Pancreas (tissue), 10 donors: ENCODE measurements around the gene PPT2. TPM values are rescaled to one million over a fixed set of nuclear protein-coding genes. Genes with fewer than 3 reads are reported as not detected.
A peak's percentile ranks its signal among the peaks of the same experiment; 100 is the strongest.

Experiments used
- ATAC-seq, 4 donors: fragments of 200-7000 bp; cut with Tn5 transposase; one replicate each; pipeline versions ENCODE4 v1.8.0 to v1.9.1; 2020; ENCODE audit warnings: mild to moderate bottlenecking in 4 of 4, moderate library complexity in 4 of 4
- DNase-seq, 6 donors: peaks; one replicate each; pipeline ENCODE4 v3.0.0-alpha.2; 2020
- FAIRE-seq: peaks from 2 replicates; lab custom pipeline; 2012; peaks lifted over from hg19 to GRCh38; lab: Jason Lieb, UNC
- H3K27ac ChIP-seq, 4 donors: fragments of 200-600 bp; sonication (generic); 1 replicate in 3 of 4; 2 replicates in 1 of 4; pipeline versions ENCODE4 v1.5.0 to v1.8.0; 2020
- H3K27me3 ChIP-seq, 4 donors: fragments of 200-600 bp; one replicate each; pipeline ENCODE4 v1.8.0; 2021
- H3K36me3 ChIP-seq, 3 donors: fragments of 200-600 bp; sonication (generic) in 1 of 3; one replicate each; pipeline versions ENCODE4 v1.5.0 to v1.8.0; 2020 to 2021
- H3K4me1 ChIP-seq, 3 donors: fragments of 200-600 bp; one replicate each; pipeline ENCODE4 v1.8.0; 2021
- H3K4me3 ChIP-seq, 4 donors: fragments of 200-600 bp; sonication (generic) in 2 of 4; one replicate each; pipeline versions ENCODE4 v1.5.0 to v1.8.0; 2020 to 2021
- H3K9me3 ChIP-seq, 4 donors: fragments of 200-600 bp; one replicate each; pipeline ENCODE4 v1.8.0; 2021
- WGBS, 2 donors: extraction: QIAGEN DNeasy Blood & Tissue Kit; methylation state at CpG; one replicate each; pipeline ENCODE4 v1.1.7; 2013; 5-methylcytosine and 5-hydroxymethylcytosine counted together
- intact Hi-C, 3 donors: fragments of 100-400 bp; cut with DNase I; formaldehyde crosslinking; loops; one replicate each; pipeline versions ENCODE4 v1.11.1 to v1.14.2; 2022
- polyA plus RNA-seq, 2 donors: library from polyadenylated mRNA; stranded (reverse); fragments of 200-250 nt; gene quantifications; one replicate each; pipeline ENCODE4 v1.2.3, GENCODE V29; 2013
- total RNA-seq, 6 donors: library from RNA; stranded (reverse); fragmentation: NEBNext Ultra II Directional in 4 of 6; extraction: Animal tissue kit (Norgen Biotek cat#: 25700) in 4 of 6; gene quantifications; one replicate each; pipeline versions ENCODE4 v1.2.1 to v1.2.4, GENCODE V29; 2021 to 2023
- TF ChIP-seq, protein P1 (sequence below), 4 donors: fragments of 200-600 bp; sonication (generic) in 3 of 4; IDR thresholded peaks; one replicate each; pipeline versions ENCODE4 v1.5.0 to v1.8.0; 2021; ENCODE audit warnings: antibody characterized with exemption in 4 of 4
- donor health status: healthy with polysubstance abuse.
- donor health status: DM: no; HTN: no; CAD: no; lungs with moderate emphysema.
- donor health status: DM: no; HTN: no; CAD: no.
- donor health status: control.
- donor health status: control.
- donor health status: Bipolar disorder and iron deficiency.
- donor health status: DM: yes; HTN: yes; CAD: no.
- donor health status: DM: no; HTN: no; CAD: no.
- donor health status: DM: no; HTN: no; CAD: no.
- donor health status: DM: yes; HTN: yes; CAD: no.

PPT2 gene
- total and polyA plus RNA-seq, 8 donors = 5.6 to 13.9 (median 8.4) TPM

- Histone ChIP-seq H3K27me3 (no peaks in the 10 kb centered on the region), H3K27ac (peak overlapping the region in 1 of 4 donors; percentile 85), H3K4me1 (peaks cover 0 to 18% (median 6%) of the 10 kb centered on the region in 3 donors), H3K36me3 (no peaks in the 10 kb centered on the region), H3K9me3 (no peaks in the 10 kb centered on the region), H3K4me3 (no peak overlapping the region)
- DNase-seq = no peak
- intact Hi-C loops = no loop called here
- no peak for FAIRE-seq
- TF ChIP-seq, protein P1, sequence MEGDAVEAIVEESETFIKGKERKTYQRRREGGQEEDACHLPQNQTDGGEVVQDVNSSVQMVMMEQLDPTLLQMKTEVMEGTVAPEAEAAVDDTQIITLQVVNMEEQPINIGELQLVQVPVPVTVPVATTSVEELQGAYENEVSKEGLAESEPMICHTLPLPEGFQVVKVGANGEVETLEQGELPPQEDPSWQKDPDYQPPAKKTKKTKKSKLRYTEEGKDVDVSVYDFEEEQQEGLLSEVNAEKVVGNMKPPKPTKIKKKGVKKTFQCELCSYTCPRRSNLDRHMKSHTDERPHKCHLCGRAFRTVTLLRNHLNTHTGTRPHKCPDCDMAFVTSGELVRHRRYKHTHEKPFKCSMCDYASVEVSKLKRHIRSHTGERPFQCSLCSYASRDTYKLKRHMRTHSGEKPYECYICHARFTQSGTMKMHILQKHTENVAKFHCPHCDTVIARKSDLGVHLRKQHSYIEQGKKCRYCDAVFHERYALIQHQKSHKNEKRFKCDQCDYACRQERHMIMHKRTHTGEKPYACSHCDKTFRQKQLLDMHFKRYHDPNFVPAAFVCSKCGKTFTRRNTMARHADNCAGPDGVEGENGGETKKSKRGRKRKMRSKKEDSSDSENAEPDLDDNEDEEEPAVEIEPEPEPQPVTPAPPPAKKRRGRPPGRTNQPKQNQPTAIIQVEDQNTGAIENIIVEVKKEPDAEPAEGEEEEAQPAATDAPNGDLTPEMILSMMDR (IDR thresholded peaks at IDR 0.05) = no peak
- WGBS, 2 donors = 85 to 91% methylated on average over 4 of the region's 4 CpGs
- no peak for ATAC-seq
These were observed 40.4 kb downstream of the PPT2 start for GRCh38 chr6:32194388-32194787.

- Histone ChIP-seq H3K9me3 (no peaks in the 10 kb centered on the region), H3K27me3 (no peaks in the 10 kb centered on the region), H3K4me3 (peak overlapping the region in 2 of 4 donors; percentile 26 to 41), H3K36me3 (no peaks in the 10 kb centered on the region), H3K4me1 (peaks cover 0 to 18% (median 6%) of the 10 kb centered on the region in 3 donors), H3K27ac (peak overlapping the region; percentile 41 to 100 (median 92))
- TF ChIP-seq, protein P1 (IDR thresholded peaks at IDR 0.05) = no peak
- no peak for FAIRE-seq
- DNase-seq = peak in 1 of 6 donors; percentile 61
- 17% methylated on average over 15 of the region's 15 CpGs for WGBS, 2 donors
- intact Hi-C loops = no loop called here
- peak in 2 of 4 donors; percentile 5 to 8 for ATAC-seq
These were observed 41.1 kb downstream of the PPT2 start for GRCh38 chr6:32194825-32195651.

DNA sequence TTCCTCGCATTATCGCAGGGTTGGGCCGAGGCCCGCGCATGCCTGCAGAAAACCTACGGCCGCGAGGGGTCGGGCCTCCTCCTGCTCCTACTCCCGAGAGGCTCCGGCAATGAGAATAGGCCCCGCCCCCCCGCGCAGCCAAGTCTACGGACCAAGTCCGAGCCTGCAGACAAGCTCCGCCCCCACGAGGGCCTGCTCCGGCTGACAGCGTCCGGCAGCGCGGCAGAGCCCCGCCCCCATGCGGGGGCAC, 41.6 kb downstream of the PPT2 start:
- Histone ChIP-seq H3K27me3 (no peaks in the 10 kb centered on the region), H3K4me1 (peaks cover 0 to 18% (median 3%) of the 10 kb centered on the region in 3 donors), H3K36me3 (no peaks in the 10 kb centered on the region), H3K27ac (peak overlapping the region; percentile 99 to 100 (median 100)), H3K9me3 (no peaks in the 10 kb centered on the region), H3K4me3 (peak overlapping the region in 3 of 4 donors; percentile 58 to 83 (median 58))
- WGBS, 2 donors = 0 to 1% methylated on average over 25 of the region's 25 CpGs
- ATAC-seq (peak; percentile 86 to 93 (median 88)), DNase-seq (peak; percentile 100), FAIRE-seq (peak; percentile 88)
- TF ChIP-seq, protein P1 (IDR thresholded peaks at IDR 0.05) = peak; percentile 45 to 66 (median 57)
- intact Hi-C loops = no loop called here

DNA sequence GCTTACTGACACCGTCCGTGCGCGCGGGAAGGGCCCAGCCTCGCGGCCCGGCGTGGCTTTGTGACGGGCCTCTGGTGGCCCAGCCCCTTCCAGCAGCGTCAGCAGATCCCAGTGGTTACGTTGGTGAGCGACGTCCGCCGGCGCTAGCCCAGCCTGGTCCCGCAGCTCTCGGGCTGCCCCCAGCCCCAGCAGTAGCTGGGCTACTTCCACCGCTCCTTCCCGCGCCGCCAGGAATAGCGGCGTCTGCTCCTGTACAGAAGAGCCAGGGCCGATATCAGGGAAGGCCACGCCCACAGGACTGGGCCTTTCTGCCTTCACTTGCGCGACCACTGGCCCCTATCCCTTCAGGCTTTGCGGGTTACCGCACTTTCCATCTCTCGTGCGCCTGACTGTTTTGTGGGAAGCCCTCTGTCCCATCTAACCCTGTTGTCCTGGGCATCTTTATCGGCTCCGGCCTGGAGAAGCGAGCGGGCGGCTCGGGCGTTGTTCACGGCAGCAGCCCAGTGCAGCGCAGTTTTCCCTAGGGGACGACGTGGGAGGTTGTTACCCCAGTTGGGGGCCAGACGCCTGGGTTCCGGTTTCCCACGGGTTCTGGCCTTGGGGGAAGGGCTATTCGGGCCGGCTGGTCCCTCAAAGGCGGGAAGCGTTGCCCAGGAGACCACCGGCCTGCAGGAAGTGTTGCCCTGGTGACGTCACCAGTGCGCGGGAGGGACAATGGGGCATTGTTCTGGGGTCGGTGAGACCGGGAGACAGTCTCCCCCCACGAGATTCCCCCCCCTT, 42.2 kb downstream of the PPT2 start:
- Histone ChIP-seq H3K4me3 (peak overlapping the region; percentile 58 to 83 (median 68)), H3K36me3 (no peaks in the 10 kb centered on the region), H3K27ac (peak overlapping the region; percentile 99 to 100 (median 100)), H3K27me3 (no peaks in the 10 kb centered on the region), H3K9me3 (no peaks in the 10 kb centered on the region), H3K4me1 (peaks cover 0 to 16% (median 0%) of the 10 kb centered on the region in 3 donors)
- 0% methylated on average over 55 to 58 of the region's 58 CpGs for WGBS, 2 donors
- no peak for FAIRE-seq
- intact Hi-C loops = no loop called here
- TF ChIP-seq, protein P1 (IDR thresholded peaks at IDR 0.05) = peak in 1 of 4 donors; percentile 20
- peak; percentile 85 to 94 (median 88) for DNase-seq
- peak; percentile 41 to 63 (median 48) for ATAC-seq
